Measurements from ENCODE around the gene EPB41L4B.

The EPB41L4B gene

GRCh38 chr9:109248133-109248581 is 72.7 kb downstream of the EPB41L4B start:
- DNase-seq (ENCODE audit: low spot score): no peak
- TF ChIP-seq CTCF (IDR thresholded peaks at IDR 0.05; ENCODE audit: extremely low read depth, insufficient read depth, missing control alignments): no peak
- in situ Hi-C loops (cut with MboI; ENCODE audit: low pct_unique_long_range_greater_than_20kb, low sequenced_read_pairs, unreplicated experiment): no loop called here

- no peak for TF ChIP-seq CTCF (IDR thresholded peaks at IDR 0.05; ENCODE audit: extremely low read depth, insufficient read depth, missing control alignments)
- no peak for DNase-seq (ENCODE audit: low spot score)
- in situ Hi-C loops (cut with MboI; ENCODE audit: low pct_unique_long_range_greater_than_20kb, low sequenced_read_pairs, unreplicated experiment): no loop called here
Observed at GRCh38 chr9:109247228-109247627, 73.6 kb downstream of the EPB41L4B start.

- TF ChIP-seq CTCF (IDR thresholded peaks at IDR 0.05; ENCODE audit: extremely low read depth, insufficient read depth, missing control alignments): no peak
- in situ Hi-C loops (cut with MboI; ENCODE audit: low pct_unique_long_range_greater_than_20kb, low sequenced_read_pairs, unreplicated experiment): no loop called here
- no peak for DNase-seq (ENCODE audit: low spot score)
Observed at GRCh38 chr9:109246533-109246932, 74.3 kb downstream of the EPB41L4B start.

GRCh38 chr9:109245310-109245897 is 75.5 kb downstream of the EPB41L4B start:
- no peak for DNase-seq (ENCODE audit: low spot score)

GRCh38 chr9:109244179-109245132 is 76.4 kb downstream of the EPB41L4B start:
- DNase-seq (ENCODE audit: low spot score): peak; percentile 73
- TF ChIP-seq CTCF (IDR thresholded peaks at IDR 0.05; ENCODE audit: extremely low read depth, insufficient read depth, missing control alignments): peak; percentile 94
- in situ Hi-C loops (cut with MboI; ENCODE audit: low pct_unique_long_range_greater_than_20kb, low sequenced_read_pairs, unreplicated experiment): no loop called here

More at GRCh38 chr9:109245310-109245897, 75.5 kb downstream of the EPB41L4B start:
- in situ Hi-C loops (cut with MboI; ENCODE audit: low pct_unique_long_range_greater_than_20kb, low sequenced_read_pairs, unreplicated experiment): no loop called here
- no peak for TF ChIP-seq CTCF (IDR thresholded peaks at IDR 0.05; ENCODE audit: extremely low read depth, insufficient read depth, missing control alignments)

- in situ Hi-C loops (cut with MboI; ENCODE audit: low pct_unique_long_range_greater_than_20kb, low sequenced_read_pairs, unreplicated experiment): no loop called here
- no peak for DNase-seq (ENCODE audit: low spot score)
- no peak for TF ChIP-seq CTCF (IDR thresholded peaks at IDR 0.05; ENCODE audit: extremely low read depth, insufficient read depth, missing control alignments)
Observed at GRCh38 chr9:109242741-109243140, 78.1 kb downstream of the EPB41L4B start.

Data from GM13977 (cell line).